Stomach (tissue), 4 donors: ENCODE results near the gene MTM1.

Experiments used
- EP300 ChIP-seq: sonication (generic); formaldehyde crosslinking; IDR thresholded peaks from one replicate; pipeline ENCODE4 v1.6.1; 2017; ENCODE audit warnings: antibody characterized with exemption
- TF ChIP-seq, protein P1 (sequence below), 7 experiments: fragments of 450-650 bp in 4 of 7; fragments of 200-600 bp in 3 of 7; sonication (generic) in 3 of 7; IDR thresholded peaks; one replicate each; pipeline ENCODE4 v1.5.1; 2016 to 2019; ENCODE audit warnings: antibody characterized with exemption in 7 of 7, control low read depth in 2 of 7, mild to moderate bottlenecking in 1 of 7

- TF ChIP-seq, protein P1, sequence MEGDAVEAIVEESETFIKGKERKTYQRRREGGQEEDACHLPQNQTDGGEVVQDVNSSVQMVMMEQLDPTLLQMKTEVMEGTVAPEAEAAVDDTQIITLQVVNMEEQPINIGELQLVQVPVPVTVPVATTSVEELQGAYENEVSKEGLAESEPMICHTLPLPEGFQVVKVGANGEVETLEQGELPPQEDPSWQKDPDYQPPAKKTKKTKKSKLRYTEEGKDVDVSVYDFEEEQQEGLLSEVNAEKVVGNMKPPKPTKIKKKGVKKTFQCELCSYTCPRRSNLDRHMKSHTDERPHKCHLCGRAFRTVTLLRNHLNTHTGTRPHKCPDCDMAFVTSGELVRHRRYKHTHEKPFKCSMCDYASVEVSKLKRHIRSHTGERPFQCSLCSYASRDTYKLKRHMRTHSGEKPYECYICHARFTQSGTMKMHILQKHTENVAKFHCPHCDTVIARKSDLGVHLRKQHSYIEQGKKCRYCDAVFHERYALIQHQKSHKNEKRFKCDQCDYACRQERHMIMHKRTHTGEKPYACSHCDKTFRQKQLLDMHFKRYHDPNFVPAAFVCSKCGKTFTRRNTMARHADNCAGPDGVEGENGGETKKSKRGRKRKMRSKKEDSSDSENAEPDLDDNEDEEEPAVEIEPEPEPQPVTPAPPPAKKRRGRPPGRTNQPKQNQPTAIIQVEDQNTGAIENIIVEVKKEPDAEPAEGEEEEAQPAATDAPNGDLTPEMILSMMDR (IDR thresholded peaks at IDR 0.05) = no peak
- TF ChIP-seq EP300 = no peak
Observed at GRCh38 chrX:150701377-150701776, 133.0 kb downstream of the MTM1 start.
